ENCODE measurements around the gene ULK4.

The ULK4 gene

GRCh38 chr3:41999909-42000308 lies 38.0 kb upstream of the ULK4 start:
- no peak overlapping the region for H3K27ac ChIP-seq (ENCODE audit: extremely low read depth, low read depth, low read length)
- TF ChIP-seq ZEB2 (tag by site-specific recombination; IDR thresholded peaks at IDR 0.05) (no peak), KLF1 (tag by site-specific recombination; IDR thresholded peaks at IDR 0.05) (no peak), BCL11B (tag by site-specific recombination; IDR thresholded peaks at IDR 0.05; ENCODE audit: low read depth) (no peak), OVOL3 (tag by site-specific recombination; IDR thresholded peaks at IDR 0.05) (no peak), ZNF426 (tag by site-specific recombination; IDR thresholded peaks at IDR 0.05) (no peak), ZNF292 (tag by site-specific recombination; IDR thresholded peaks at IDR 0.05; ENCODE audit: borderline replicate concordance, low read depth) (no peak), ZNF18 (tag by site-specific recombination; IDR thresholded peaks at IDR 0.05) (no peak), REPIN1 (tag by site-specific recombination; IDR thresholded peaks at IDR 0.05; ENCODE audit: low read depth) (no peak), ZNF157 (tag by site-specific recombination; IDR thresholded peaks at IDR 0.05) (no peak), GLIS1 (tag by site-specific recombination; IDR thresholded peaks at IDR 0.05) (no peak), GLI4 (tag by site-specific recombination; IDR thresholded peaks at IDR 0.05) (no peak), ZNF624 (tag by site-specific recombination; IDR thresholded peaks at IDR 0.05) (no peak), ZIC2 (tag by site-specific recombination; IDR thresholded peaks at IDR 0.05) (no peak), HOXD13 (CRISPR knock-in tag; IDR thresholded peaks at IDR 0.05; ENCODE audit: borderline replicate concordance) (no peak)
- H3K36me3 ChIP-seq (ENCODE audit: control insufficient read depth in 2 of 2, insufficient read depth in 1 of 2, low read length in 2 of 2) = no peaks in the 10 kb centered on the region
- H3K4me3 ChIP-seq (ENCODE audit: low read depth, low read length) = no peak overlapping the region
- H3K4me1 ChIP-seq (ENCODE audit: control insufficient read depth, insufficient read depth, low read length) = no peaks in the 10 kb centered on the region
- ChIA-PET POLR2A (no interaction called here), CTCF (interaction anchor here (0.6 kb wide), 1 partner anchor 547 kb away, joined by 3 read pairs; no protein-coding TSS in a partner anchor)
- H3K9me3 ChIP-seq (ENCODE audit: control insufficient read depth, insufficient read depth, low read depth, low read length) = no peaks in the 10 kb centered on the region

- CTCF ChIA-PET = interaction anchor here (0.6 to 2.2 kb wide), 2 partner anchors 102 to 200 kb away, joined by 3 to 18 read pairs; no protein-coding TSS in a partner anchor
- Histone ChIP-seq H3K9me3 (ENCODE audit: control insufficient read depth, insufficient read depth, low read depth, low read length) (no peaks in the 10 kb centered on the region), H3K4me1 (ENCODE audit: control insufficient read depth, insufficient read depth, low read length) (no peaks in the 10 kb centered on the region), H3K27ac (ENCODE audit: extremely low read depth, low read depth, low read length) (no peak overlapping the region), H3K4me3 (ENCODE audit: low read depth, low read length) (no peak overlapping the region), H3K36me3 (ENCODE audit: control insufficient read depth in 2 of 2, insufficient read depth in 1 of 2, low read length in 2 of 2) (no peaks in the 10 kb centered on the region)
- TF ChIP-seq ZNF148 (tag by site-specific recombination; IDR thresholded peaks at IDR 0.05; ENCODE audit: borderline replicate concordance) (no peak), ZNF335 (tag by site-specific recombination; conservative IDR thresholded peaks at IDR 0.05) (no peak), ELK4 (IDR thresholded peaks at IDR 0.05; ENCODE audit: borderline replicate concordance, low read depth, low read length) (no peak), BCL11A (tag by site-specific recombination; IDR thresholded peaks at IDR 0.05; ENCODE audit: low read depth) (no peak), MEIS1 (CRISPR knock-in tag; IDR thresholded peaks at IDR 0.05; ENCODE audit: borderline replicate concordance) (no peak), ZNF23 (tag by site-specific recombination; IDR thresholded peaks at IDR 0.05; ENCODE audit: borderline replicate concordance) (no peak), ZNF501 (tag by site-specific recombination; IDR thresholded peaks at IDR 0.05) (no peak), ZNF645 (tag by site-specific recombination; IDR thresholded peaks at IDR 0.05) (no peak)
- POLR2A ChIA-PET = no interaction called here
Observed at GRCh38 chr3:41997702-41998550, 36.0 kb upstream of the ULK4 start.
